Rectal smooth muscle tissue (tissue), 1 donor: ENCODE data around the gene SYF2.

Source experiments
- H3K27ac ChIP-seq: one replicate; pipeline ENCODE4 v1.7.0; 2013; ENCODE audit warnings: low read depth, low read length, inconsistent platforms
- H3K27me3 ChIP-seq: one replicate; pipeline ENCODE4 v1.7.0; 2013; ENCODE audit warnings: low read length; ENCODE audit not compliant: control insufficient read depth, insufficient read depth
- H3K36me3 ChIP-seq: one replicate; pipeline ENCODE4 v1.7.0; 2013; ENCODE audit warnings: low read length; ENCODE audit not compliant: control insufficient read depth, insufficient read depth
- H3K4me1 ChIP-seq: one replicate; pipeline ENCODE4 v1.7.0; 2013; ENCODE audit warnings: low read length; ENCODE audit not compliant: control insufficient read depth, insufficient read depth
- H3K4me3 ChIP-seq: one replicate; pipeline ENCODE4 v1.7.0; 2013; ENCODE audit warnings: low read length
- H3K9ac ChIP-seq: one replicate; pipeline ENCODE4 v1.7.0; 2013; ENCODE audit warnings: low read length

SYF2 gene

GRCh38 chr1:25184001-25184762, 48.1 kb downstream of the SYF2 start:
- no peak overlapping the region for H3K9ac ChIP-seq
- no peaks in the 10 kb centered on the region for H3K36me3 ChIP-seq
- no peak overlapping the region for H3K27ac ChIP-seq
- H3K27me3 ChIP-seq = no peaks in the 10 kb centered on the region
- H3K4me3 ChIP-seq = no peak overlapping the region
- no peaks in the 10 kb centered on the region for H3K4me1 ChIP-seq

- H3K9ac ChIP-seq = no peak overlapping the region
- no peak overlapping the region for H3K4me3 ChIP-seq
- no peaks in the 10 kb centered on the region for H3K4me1 ChIP-seq
- no peaks in the 10 kb centered on the region for H3K36me3 ChIP-seq
- H3K27me3 ChIP-seq = no peaks in the 10 kb centered on the region
- H3K27ac ChIP-seq = no peak overlapping the region
Observed at GRCh38 chr1:25183126-25183980, 48.9 kb downstream of the SYF2 start.

GRCh38 chr1:25182629-25183028, 49.7 kb downstream of the SYF2 start:
- Histone ChIP-seq H3K27me3 (no peaks in the 10 kb centered on the region), H3K9ac (no peak overlapping the region), H3K4me3 (no peak overlapping the region), H3K36me3 (no peaks in the 10 kb centered on the region), H3K4me1 (no peaks in the 10 kb centered on the region), H3K27ac (no peak overlapping the region)

GRCh38 chr1:25180996-25181395, 51.3 kb downstream of the SYF2 start:
- H3K9ac ChIP-seq = no peak overlapping the region
- H3K36me3 ChIP-seq = no peaks in the 10 kb centered on the region
- H3K4me3 ChIP-seq = no peak overlapping the region
- H3K27me3 ChIP-seq = no peaks in the 10 kb centered on the region
- H3K27ac ChIP-seq = no peak overlapping the region
- no peaks in the 10 kb centered on the region for H3K4me1 ChIP-seq

GRCh38 chr1:25178917-25179561, 53.3 kb downstream of the SYF2 start:
- Histone ChIP-seq H3K27ac (no peak overlapping the region), H3K4me3 (no peak overlapping the region), H3K27me3 (no peaks in the 10 kb centered on the region), H3K9ac (no peak overlapping the region), H3K36me3 (no peaks in the 10 kb centered on the region), H3K4me1 (no peaks in the 10 kb centered on the region)

GRCh38 chr1:25174730-25175612, 57.3 kb downstream of the SYF2 start:
- H3K4me1 ChIP-seq = no peaks in the 10 kb centered on the region
- H3K27me3 ChIP-seq = no peaks in the 10 kb centered on the region
- no peaks in the 10 kb centered on the region for H3K36me3 ChIP-seq
- H3K4me3 ChIP-seq = no peak overlapping the region
- no peak overlapping the region for H3K9ac ChIP-seq
- no peak overlapping the region for H3K27ac ChIP-seq

GRCh38 chr1:25174363-25174729, 58.0 kb downstream of the SYF2 start:
- H3K4me3 ChIP-seq = no peak overlapping the region
- no peaks in the 10 kb centered on the region for H3K27me3 ChIP-seq

GRCh38 chr1:25173809-25174340, 58.4 kb downstream of the SYF2 start:
- no peaks in the 10 kb centered on the region for H3K36me3 ChIP-seq
- H3K4me3 ChIP-seq = no peak overlapping the region
- H3K9ac ChIP-seq = no peak overlapping the region
- H3K27ac ChIP-seq = no peak overlapping the region
- H3K27me3 ChIP-seq = no peaks in the 10 kb centered on the region
- H3K4me1 ChIP-seq = no peaks in the 10 kb centered on the region

More at GRCh38 chr1:25174363-25174729, 58.0 kb downstream of the SYF2 start:
- Histone ChIP-seq H3K27ac (no peak overlapping the region), H3K4me1 (no peaks in the 10 kb centered on the region), H3K36me3 (no peaks in the 10 kb centered on the region), H3K9ac (no peak overlapping the region)
